Activated naive CD4-positive, alpha-beta T cell treated with anti-CD3 and anti-CD28 coated beads, Interleukin-2, amount 10 ng/mL, durations not matched to agents 7 days and 5 days (primary cell): Measurements from ENCODE around the gene C6orf141.

ENCODE experiments used
- CTCF ChIA-PET: fragments of 350-600 bp; sonication (Branson Sonifier 250); formaldehyde crosslinking; loops from one replicate; lab custom pipeline; 2021; ENCODE audit warnings: antibody characterized with exemption; lab: Charles Lee
- DNase-seq: peaks from one replicate; pipeline ENCODE4 v3.0.0-alpha.2; 2020
- H3K27ac Mint-ChIP-seq: one replicate; pipeline ENCODE4 v1.8.0; 2021; ENCODE audit warnings: mild to moderate bottlenecking, moderate library complexity, mixed read lengths
- H3K27me3 Mint-ChIP-seq: one replicate; pipeline ENCODE4 v1.8.0; 2021; ENCODE audit warnings: mild to moderate bottlenecking, mixed read lengths
- H3K36me3 Mint-ChIP-seq: one replicate; pipeline ENCODE4 v1.8.0; 2021; ENCODE audit warnings: mixed read lengths
- H3K4me1 Mint-ChIP-seq: one replicate; pipeline ENCODE4 v1.8.0; 2021; ENCODE audit warnings: mixed read lengths
- H3K4me3 Mint-ChIP-seq: one replicate; pipeline ENCODE4 v1.8.0; 2021; ENCODE audit warnings: mild to moderate bottlenecking, moderate library complexity, mixed read lengths
- H3K9me3 Mint-ChIP-seq: one replicate; pipeline ENCODE4 v1.8.0; 2021; ENCODE audit warnings: mixed read lengths

The C6orf141 gene

GRCh38 chr6:49548613-49549304 lies 1.7 kb upstream of the C6orf141 start:
- Mint-ChIP-seq H3K36me3 (no peaks in the 10 kb centered on the region), H3K9me3 (no peaks in the 10 kb centered on the region), H3K27ac (no peak overlapping the region), H3K4me1 (peaks cover 20% of the 10 kb centered on the region), H3K4me3 (no peak overlapping the region), H3K27me3 (peaks cover 41% of the 10 kb centered on the region)
- DNase-seq, result no peak
- CTCF ChIA-PET, result interaction anchor here (1.6 to 2.5 kb wide), 2 partner anchors 17 to 57 kb away, joined by 4 to 12 read pairs; no protein-coding TSS in a partner anchor

DNA sequence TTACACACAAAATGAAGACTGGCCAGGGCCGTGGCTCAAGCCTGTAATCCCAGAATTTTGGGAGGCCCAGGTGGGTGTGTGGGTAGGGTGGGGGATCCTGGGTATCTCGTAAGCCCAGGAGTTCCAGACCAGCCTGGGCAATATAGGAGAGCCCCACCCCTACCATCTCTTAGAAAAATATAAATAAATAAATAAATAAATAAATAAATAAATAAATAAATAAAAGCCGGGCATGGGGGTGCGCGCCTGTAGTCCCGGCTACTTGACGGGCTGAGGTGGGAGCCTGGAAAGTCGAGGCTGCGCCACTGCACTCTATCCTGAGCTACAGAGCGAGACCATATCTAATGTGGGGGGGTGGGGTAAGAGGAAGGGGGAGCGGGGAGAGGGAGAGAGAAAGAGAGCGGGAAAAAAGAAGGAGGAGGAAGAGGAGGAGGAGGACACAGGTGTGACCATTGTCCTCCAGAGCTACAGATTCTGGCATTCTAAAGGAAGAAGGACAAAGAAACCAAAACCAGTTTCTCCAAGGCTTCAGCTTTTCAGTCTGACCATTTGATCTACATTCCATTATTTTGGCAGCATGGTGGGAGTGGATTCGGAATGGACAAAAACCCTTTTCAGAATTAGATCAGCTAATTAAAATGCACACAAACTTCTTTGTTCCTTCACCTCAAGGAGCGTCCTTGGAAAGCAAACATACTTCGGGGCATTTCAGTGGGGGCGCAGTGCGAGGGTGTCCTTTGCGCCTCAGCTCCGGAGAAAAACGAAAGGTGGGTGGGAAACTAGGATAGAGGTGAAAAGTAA lies 577 bp upstream of the C6orf141 start:
- Mint-ChIP-seq H3K27me3 (peaks cover 38% of the 10 kb centered on the region), H3K36me3 (no peaks in the 10 kb centered on the region), H3K27ac (no peak overlapping the region), H3K4me1 (peaks cover 20% of the 10 kb centered on the region), H3K9me3 (no peaks in the 10 kb centered on the region), H3K4me3 (peak overlapping the region; percentile 68)
- CTCF ChIA-PET, result interaction anchor here (0.6 to 2.5 kb wide), 6 partner anchors 14 to 225 kb away, joined by 3 to 12 read pairs (median 4); no protein-coding TSS in a partner anchor
- DNase-seq, result no peak

DNA sequence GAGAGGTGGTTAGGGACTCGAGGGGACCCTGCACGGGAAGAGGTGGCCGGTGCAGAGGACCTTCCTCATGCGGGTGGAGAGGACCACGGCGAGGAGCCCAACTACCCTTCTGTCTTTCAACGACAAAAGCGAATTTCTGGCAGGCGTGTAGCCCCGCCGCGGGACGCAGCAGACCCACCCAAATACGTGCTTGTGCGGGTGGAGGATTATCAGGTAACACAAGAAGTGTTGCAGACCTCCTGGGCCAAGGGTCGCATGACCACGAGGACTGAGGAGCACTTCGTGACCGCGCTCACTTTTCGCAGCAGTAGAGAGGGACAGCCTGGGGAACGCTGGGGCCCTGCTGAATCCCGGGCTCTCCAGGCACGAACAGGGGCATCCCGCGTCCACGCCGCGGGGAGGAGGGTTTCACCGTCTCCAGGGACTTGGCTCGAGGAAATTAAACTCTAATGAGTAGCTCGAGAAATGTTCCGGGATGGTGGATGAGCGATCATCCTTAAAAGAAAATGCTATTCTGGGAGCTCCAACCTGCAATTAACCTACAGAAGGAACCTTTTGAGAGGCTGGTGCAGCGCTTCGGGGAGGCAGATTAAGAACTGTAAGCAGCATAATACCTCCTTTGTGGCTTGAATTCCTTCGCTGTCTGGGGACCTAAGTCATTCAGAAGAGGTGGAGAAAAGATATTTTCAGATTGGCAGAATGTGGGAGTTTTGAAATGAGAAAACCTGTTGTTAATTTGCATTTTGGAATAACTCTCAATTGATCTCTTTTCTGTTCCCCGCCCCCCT lies 804 bp downstream of the C6orf141 start:
- H3K9me3 Mint-ChIP-seq, result no peaks in the 10 kb centered on the region
- peak; percentile 21 for DNase-seq
- no peak overlapping the region for H3K27ac Mint-ChIP-seq
- H3K4me1 Mint-ChIP-seq, result peaks cover 21% of the 10 kb centered on the region
- peak overlapping the region; percentile 68 for H3K4me3 Mint-ChIP-seq
- H3K36me3 Mint-ChIP-seq, result no peaks in the 10 kb centered on the region
- H3K27me3 Mint-ChIP-seq, result peaks cover 34% of the 10 kb centered on the region
- CTCF ChIA-PET, result interaction anchor here (1.1 to 3.4 kb wide), 4 partner anchors 16 to 98 kb away, joined by 3 to 15 read pairs (median 8); no protein-coding TSS in a partner anchor

GRCh38 chr6:49551866-49552129 lies 1.3 kb downstream of the C6orf141 start:
- Mint-ChIP-seq H3K27ac (no peak overlapping the region), H3K9me3 (no peaks in the 10 kb centered on the region), H3K36me3 (no peaks in the 10 kb centered on the region), H3K4me3 (peak overlapping the region; percentile 68), H3K4me1 (peaks cover 21% of the 10 kb centered on the region), H3K27me3 (peaks cover 34% of the 10 kb centered on the region)
- CTCF ChIA-PET, result interaction anchor here (1.1 to 3.4 kb wide), 2 partner anchors 20 to 99 kb away, joined by 3 to 15 read pairs; no protein-coding TSS in a partner anchor
- no peak for DNase-seq

- no peak for DNase-seq
- Mint-ChIP-seq H3K27ac (no peak overlapping the region), H3K4me1 (peaks cover 21% of the 10 kb centered on the region), H3K36me3 (no peaks in the 10 kb centered on the region), H3K9me3 (no peaks in the 10 kb centered on the region), H3K27me3 (peaks cover 34% of the 10 kb centered on the region), H3K4me3 (no peak overlapping the region)
- CTCF ChIA-PET, result interaction anchor here (3.4 kb wide), 1 partner anchor 21 kb away, joined by 15 read pairs; no protein-coding TSS in a partner anchor
Observed at GRCh38 chr6:49552596-49552995, 2.1 kb downstream of the C6orf141 start.

DNA sequence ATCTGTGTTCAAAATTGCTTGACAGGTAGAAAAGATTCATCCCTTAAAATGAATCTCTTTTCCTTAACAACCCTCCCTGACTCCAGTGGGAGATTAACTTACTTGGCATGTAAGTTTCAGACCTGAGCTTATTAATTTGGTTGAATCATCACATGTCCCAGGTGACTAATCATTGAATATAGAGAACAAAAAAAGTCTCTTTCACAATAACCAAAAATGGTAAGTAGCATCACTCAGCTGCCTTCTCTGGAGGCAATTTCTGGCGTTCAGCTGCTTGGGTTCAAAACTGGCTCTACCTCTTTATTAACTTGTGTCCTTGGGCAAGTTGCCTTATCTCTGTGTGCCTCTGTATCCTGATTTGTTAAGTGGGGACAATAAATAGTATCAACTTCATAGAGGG lies 2.9 kb downstream of the C6orf141 start:
- no peak for DNase-seq
- Mint-ChIP-seq H3K9me3 (no peaks in the 10 kb centered on the region), H3K27me3 (peaks cover 34% of the 10 kb centered on the region), H3K4me3 (no peak overlapping the region), H3K27ac (no peak overlapping the region), H3K4me1 (peaks cover 21% of the 10 kb centered on the region), H3K36me3 (no peaks in the 10 kb centered on the region)
- CTCF ChIA-PET, result interaction anchor here (3.4 kb wide), 1 partner anchor 21 kb away, joined by 15 read pairs; no protein-coding TSS in a partner anchor

- CTCF ChIA-PET, result no interaction called here
- Mint-ChIP-seq H3K36me3 (no peaks in the 10 kb centered on the region), H3K27me3 (peaks cover 10% of the 10 kb centered on the region), H3K4me1 (peaks cover 14% of the 10 kb centered on the region), H3K9me3 (no peaks in the 10 kb centered on the region), H3K4me3 (no peak overlapping the region), H3K27ac (no peak overlapping the region)
- DNase-seq, result no peak
Observed at GRCh38 chr6:49555951-49556350, 5.5 kb downstream of the C6orf141 start.

- H3K4me3 Mint-ChIP-seq, result no peak overlapping the region
- H3K27ac Mint-ChIP-seq, result no peak overlapping the region
- H3K27me3 Mint-ChIP-seq, result peaks cover 5% of the 10 kb centered on the region
- H3K36me3 Mint-ChIP-seq, result no peaks in the 10 kb centered on the region
- H3K4me1 Mint-ChIP-seq, result peaks cover 10% of the 10 kb centered on the region
- H3K9me3 Mint-ChIP-seq, result no peaks in the 10 kb centered on the region
- DNase-seq, result no peak
- CTCF ChIA-PET, result no interaction called here
Observed at GRCh38 chr6:49556429-49556837, 6.0 kb downstream of the C6orf141 start.

DNA sequence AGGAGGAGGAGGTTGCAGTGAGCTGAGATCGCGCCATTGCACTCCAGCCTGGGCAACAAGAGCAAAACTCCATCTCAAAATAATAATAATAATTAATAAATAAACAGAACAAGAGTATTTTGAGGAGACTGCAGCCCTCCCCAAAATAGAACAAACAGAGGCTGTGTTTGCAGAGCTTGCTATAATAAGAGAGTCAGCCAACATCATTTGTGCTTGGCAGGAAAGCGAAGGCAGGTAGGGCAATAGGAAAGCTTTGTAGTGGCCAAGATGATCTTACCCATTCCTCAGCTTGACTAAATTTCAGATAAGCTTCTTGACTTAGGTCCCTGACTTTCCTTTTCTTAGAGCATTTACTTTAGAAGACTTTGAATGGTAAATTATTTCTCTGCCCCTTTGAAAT lies 6.7 kb downstream of the C6orf141 start:
- no peak overlapping the region for H3K27ac Mint-ChIP-seq
- CTCF ChIA-PET, result interaction anchor here (1.5 kb wide), 1 partner anchor 25 kb away, joined by 4 read pairs; no protein-coding TSS in a partner anchor
- H3K27me3 Mint-ChIP-seq, result no peaks in the 10 kb centered on the region
- DNase-seq, result no peak
- H3K9me3 Mint-ChIP-seq, result no peaks in the 10 kb centered on the region
- peaks cover 4% of the 10 kb centered on the region for H3K4me1 Mint-ChIP-seq
- no peaks in the 10 kb centered on the region for H3K36me3 Mint-ChIP-seq
- H3K4me3 Mint-ChIP-seq, result no peak overlapping the region

GRCh38 chr6:49558238-49558637 lies 7.8 kb downstream of the C6orf141 start:
- Mint-ChIP-seq H3K36me3 (no peaks in the 10 kb centered on the region), H3K4me1 (peaks cover 2% of the 10 kb centered on the region), H3K27ac (no peak overlapping the region)

GRCh38 chr6:49563006-49563886 lies 12.8 kb downstream of the C6orf141 start:
- Mint-ChIP-seq H3K27ac (no peak overlapping the region), H3K4me3 (no peak overlapping the region), H3K27me3 (peaks cover 4% of the 10 kb centered on the region), H3K4me1 (peaks cover 10% of the 10 kb centered on the region), H3K9me3 (no peaks in the 10 kb centered on the region), H3K36me3 (no peaks in the 10 kb centered on the region)
- CTCF ChIA-PET, result no interaction called here
- DNase-seq, result no peak

More at GRCh38 chr6:49558238-49558637, 7.8 kb downstream of the C6orf141 start:
- H3K9me3 Mint-ChIP-seq, result no peaks in the 10 kb centered on the region
- peaks cover 4% of the 10 kb centered on the region for H3K27me3 Mint-ChIP-seq
- no peak for DNase-seq
- H3K4me3 Mint-ChIP-seq, result no peak overlapping the region
- CTCF ChIA-PET, result interaction anchor here (1.5 kb wide), 1 partner anchor 26 kb away, joined by 4 read pairs; no protein-coding TSS in a partner anchor

DNA sequence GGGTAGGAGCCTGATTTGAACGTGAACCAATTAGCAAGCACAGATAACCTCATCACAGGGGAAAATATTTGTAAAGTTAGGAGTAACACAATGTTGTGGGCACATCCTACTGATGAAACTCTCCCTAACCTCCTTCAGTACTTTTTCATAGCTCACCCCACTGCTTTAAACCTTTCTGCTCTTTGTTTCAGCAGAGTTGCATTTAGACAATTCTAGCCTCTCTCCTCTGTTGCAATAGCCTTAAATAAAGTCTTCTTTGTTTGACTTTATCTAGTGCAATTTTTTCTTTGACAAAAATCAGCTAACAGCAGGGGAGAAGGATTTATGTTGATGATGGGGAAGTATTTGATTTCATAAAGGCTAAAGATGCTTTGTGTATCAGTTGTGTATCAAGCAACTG lies 14.1 kb downstream of the C6orf141 start:
- Mint-ChIP-seq H3K9me3 (no peaks in the 10 kb centered on the region), H3K4me3 (no peak overlapping the region), H3K27me3 (peaks cover 4% of the 10 kb centered on the region), H3K27ac (no peak overlapping the region), H3K36me3 (no peaks in the 10 kb centered on the region), H3K4me1 (peaks cover 10% of the 10 kb centered on the region)
- CTCF ChIA-PET, result no interaction called here
- DNase-seq, result no peak

- CTCF ChIA-PET, result interaction anchor here (1.2 kb wide), 1 partner anchor 33 kb away, joined by 9 read pairs; no protein-coding TSS in a partner anchor
- no peaks in the 10 kb centered on the region for H3K9me3 Mint-ChIP-seq
Observed at GRCh38 chr6:49565261-49565660, 14.8 kb downstream of the C6orf141 start.

More at GRCh38 chr6:49565261-49565660, 14.8 kb downstream of the C6orf141 start:
- Mint-ChIP-seq H3K4me3 (no peak overlapping the region), H3K4me1 (peaks cover 10% of the 10 kb centered on the region), H3K27ac (no peak overlapping the region), H3K27me3 (peaks cover 4% of the 10 kb centered on the region), H3K36me3 (no peaks in the 10 kb centered on the region)
- DNase-seq, result no peak
